ENCODE measurements around the gene C3orf22. TPM values are rescaled to one million over a fixed set of nuclear protein-coding genes. Genes with fewer than 3 reads are reported as not detected.
A peak's percentile ranks its signal among the peaks of the same experiment; 100 is the strongest.

Gene C3orf22
- total and polyA plus RNA-seq, 2 donors, result 0.05 TPM; not detected in 1

- H3K27me3 ChIP-seq (ENCODE audit: control insufficient read depth in 2 of 2, insufficient read depth in 1 of 2, low read length in 1 of 2), result no peaks in the 10 kb centered on the region
- WGBS, result 95% methylated on average over 5 of the region's 5 CpGs
- H3K36me3 ChIP-seq (ENCODE audit: control insufficient read depth in 2 of 2, insufficient read depth in 2 of 2, low read length in 1 of 2), result no peaks in the 10 kb centered on the region
- no peaks in the 10 kb centered on the region for H3K9me3 ChIP-seq (ENCODE audit: control insufficient read depth in 2 of 2, insufficient read depth in 1 of 2, low read length in 1 of 2)
- H3K4me1 ChIP-seq (ENCODE audit: control insufficient read depth in 2 of 2, insufficient read depth in 2 of 2, low read length in 2 of 2), result peaks cover 6 to 30% of the 10 kb centered on the region in 2 donors
- H3K4me3 ChIP-seq (ENCODE audit: low read length in 2 of 2), result no peak overlapping the region
- H3K27ac ChIP-seq (ENCODE audit: low read depth in 1 of 2, low read length in 1 of 2), result no peak overlapping the region
- no peak for DNase-seq (ENCODE audit: low read depth in 6 of 9, low spot score in 9 of 9)
These were observed 22.0 kb upstream of the C3orf22 start for GRCh38 chr3:126580746-126581145.

- H3K4me1 ChIP-seq (ENCODE audit: control insufficient read depth in 2 of 2, insufficient read depth in 2 of 2, low read length in 2 of 2), result peaks cover 6 to 30% of the 10 kb centered on the region in 2 donors
- 90% methylated on average over 7 of the region's 7 CpGs for WGBS
These were observed 20.0 kb upstream of the C3orf22 start for GRCh38 chr3:126578702-126579101.

GRCh38 chr3:126577261-126577660, 18.5 kb upstream of the C3orf22 start:
- peaks cover 5 to 26% of the 10 kb centered on the region in 2 donors for H3K4me1 ChIP-seq (ENCODE audit: control insufficient read depth in 2 of 2, insufficient read depth in 2 of 2, low read length in 2 of 2)
- no peaks in the 10 kb centered on the region for H3K36me3 ChIP-seq (ENCODE audit: control insufficient read depth in 2 of 2, insufficient read depth in 2 of 2, low read length in 1 of 2)
- H3K4me3 ChIP-seq (ENCODE audit: low read length in 2 of 2), result no peak overlapping the region
- H3K27ac ChIP-seq (ENCODE audit: low read depth in 1 of 2, low read length in 1 of 2), result no peak overlapping the region
- no peaks in the 10 kb centered on the region for H3K27me3 ChIP-seq (ENCODE audit: control insufficient read depth in 2 of 2, insufficient read depth in 1 of 2, low read length in 1 of 2)
- peak in 2 of 9 donors; percentile 18 to 24 for DNase-seq (ENCODE audit: low read depth in 6 of 9, low spot score in 9 of 9)
- peaks cover 0 to 3% of the 10 kb centered on the region in 2 donors for H3K9me3 ChIP-seq (ENCODE audit: control insufficient read depth in 2 of 2, insufficient read depth in 1 of 2, low read length in 1 of 2)
- 94% methylated on average over 2 of the region's 2 CpGs for WGBS

More at GRCh38 chr3:126578702-126579101, 20.0 kb upstream of the C3orf22 start:
- H3K36me3 ChIP-seq (ENCODE audit: control insufficient read depth in 2 of 2, insufficient read depth in 2 of 2, low read length in 1 of 2), result no peaks in the 10 kb centered on the region
- H3K9me3 ChIP-seq (ENCODE audit: control insufficient read depth in 2 of 2, insufficient read depth in 1 of 2, low read length in 1 of 2), result no peaks in the 10 kb centered on the region
- no peaks in the 10 kb centered on the region for H3K27me3 ChIP-seq (ENCODE audit: control insufficient read depth in 2 of 2, insufficient read depth in 1 of 2, low read length in 1 of 2)
- H3K27ac ChIP-seq (ENCODE audit: low read depth in 1 of 2, low read length in 1 of 2), result no peak overlapping the region
- H3K4me3 ChIP-seq (ENCODE audit: low read length in 2 of 2), result no peak overlapping the region
- DNase-seq (ENCODE audit: low read depth in 6 of 9, low spot score in 9 of 9), result no peak

GRCh38 chr3:126573492-126574117, 14.9 kb upstream of the C3orf22 start:
- 95% methylated on average over 15 of the region's 15 CpGs for WGBS
- no peak for DNase-seq (ENCODE audit: low read depth in 6 of 9, low spot score in 9 of 9)

GRCh38 chr3:126571078-126571477, 12.3 kb upstream of the C3orf22 start:
- no peak for DNase-seq (ENCODE audit: low read depth in 6 of 9, low spot score in 9 of 9)
- Histone ChIP-seq H3K27me3 (ENCODE audit: control insufficient read depth in 2 of 2, insufficient read depth in 1 of 2, low read length in 1 of 2) (no peaks in the 10 kb centered on the region), H3K4me1 (ENCODE audit: control insufficient read depth in 2 of 2, insufficient read depth in 2 of 2, low read length in 2 of 2) (no peaks in the 10 kb centered on the region), H3K36me3 (ENCODE audit: control insufficient read depth in 2 of 2, insufficient read depth in 2 of 2, low read length in 1 of 2) (no peaks in the 10 kb centered on the region), H3K4me3 (ENCODE audit: low read length in 2 of 2) (no peak overlapping the region), H3K9me3 (ENCODE audit: control insufficient read depth in 2 of 2, insufficient read depth in 1 of 2, low read length in 1 of 2) (peaks cover 0 to 3% of the 10 kb centered on the region in 2 donors), H3K27ac (ENCODE audit: low read depth in 1 of 2, low read length in 1 of 2) (no peak overlapping the region)
- 97% methylated on average over 7 of the region's 7 CpGs for WGBS

More at GRCh38 chr3:126573492-126574117, 14.9 kb upstream of the C3orf22 start:
- no peaks in the 10 kb centered on the region for H3K27me3 ChIP-seq (ENCODE audit: control insufficient read depth in 2 of 2, insufficient read depth in 1 of 2, low read length in 1 of 2)
- no peak overlapping the region for H3K27ac ChIP-seq (ENCODE audit: low read depth in 1 of 2, low read length in 1 of 2)
- peaks cover 0 to 3% of the 10 kb centered on the region in 2 donors for H3K9me3 ChIP-seq (ENCODE audit: control insufficient read depth in 2 of 2, insufficient read depth in 1 of 2, low read length in 1 of 2)
- no peak overlapping the region for H3K4me3 ChIP-seq (ENCODE audit: low read length in 2 of 2)
- H3K36me3 ChIP-seq (ENCODE audit: control insufficient read depth in 2 of 2, insufficient read depth in 2 of 2, low read length in 1 of 2), result no peaks in the 10 kb centered on the region
- H3K4me1 ChIP-seq (ENCODE audit: control insufficient read depth in 2 of 2, insufficient read depth in 2 of 2, low read length in 2 of 2), result peaks cover 3 to 8% of the 10 kb centered on the region in 2 donors

- peaks cover 0 to 3% of the 10 kb centered on the region in 2 donors for H3K9me3 ChIP-seq (ENCODE audit: control insufficient read depth in 2 of 2, insufficient read depth in 1 of 2, low read length in 1 of 2)
- H3K4me1 ChIP-seq (ENCODE audit: control insufficient read depth in 2 of 2, insufficient read depth in 2 of 2, low read length in 2 of 2), result no peaks in the 10 kb centered on the region
- no peaks in the 10 kb centered on the region for H3K27me3 ChIP-seq (ENCODE audit: control insufficient read depth in 2 of 2, insufficient read depth in 1 of 2, low read length in 1 of 2)
- WGBS, result 90% methylated on average over 6 of the region's 6 CpGs
- H3K36me3 ChIP-seq (ENCODE audit: control insufficient read depth in 2 of 2, insufficient read depth in 2 of 2, low read length in 1 of 2), result no peaks in the 10 kb centered on the region
- no peak overlapping the region for H3K27ac ChIP-seq (ENCODE audit: low read depth in 1 of 2, low read length in 1 of 2)
- no peak overlapping the region for H3K4me3 ChIP-seq (ENCODE audit: low read length in 2 of 2)
- DNase-seq (ENCODE audit: low read depth in 6 of 9, low spot score in 9 of 9), result no peak
These were observed 11.4 kb upstream of the C3orf22 start for GRCh38 chr3:126570103-126570541.

GRCh38 chr3:126569390-126569975, 10.8 kb upstream of the C3orf22 start:
- Histone ChIP-seq H3K27ac (ENCODE audit: low read depth in 1 of 2, low read length in 1 of 2) (no peak overlapping the region), H3K4me3 (ENCODE audit: low read length in 2 of 2) (no peak overlapping the region), H3K9me3 (ENCODE audit: control insufficient read depth in 2 of 2, insufficient read depth in 1 of 2, low read length in 1 of 2) (peaks cover 0 to 3% of the 10 kb centered on the region in 2 donors), H3K36me3 (ENCODE audit: control insufficient read depth in 2 of 2, insufficient read depth in 2 of 2, low read length in 1 of 2) (no peaks in the 10 kb centered on the region), H3K27me3 (ENCODE audit: control insufficient read depth in 2 of 2, insufficient read depth in 1 of 2, low read length in 1 of 2) (no peaks in the 10 kb centered on the region), H3K4me1 (ENCODE audit: control insufficient read depth in 2 of 2, insufficient read depth in 2 of 2, low read length in 2 of 2) (no peaks in the 10 kb centered on the region)
- no peak for DNase-seq (ENCODE audit: low read depth in 6 of 9, low spot score in 9 of 9)
- WGBS, result 97% methylated on average over 9 of the region's 9 CpGs

- H3K27ac ChIP-seq (ENCODE audit: low read depth in 1 of 2, low read length in 1 of 2), result no peak overlapping the region
- no peaks in the 10 kb centered on the region for H3K36me3 ChIP-seq (ENCODE audit: control insufficient read depth in 2 of 2, insufficient read depth in 2 of 2, low read length in 1 of 2)
- H3K4me3 ChIP-seq (ENCODE audit: low read length in 2 of 2), result no peak overlapping the region
- H3K4me1 ChIP-seq (ENCODE audit: control insufficient read depth in 2 of 2, insufficient read depth in 2 of 2, low read length in 2 of 2), result no peaks in the 10 kb centered on the region
- 89% methylated on average over 3 of the region's 3 CpGs for WGBS
- no peak for DNase-seq (ENCODE audit: low read depth in 6 of 9, low spot score in 9 of 9)
- peaks cover 0 to 3% of the 10 kb centered on the region in 2 donors for H3K9me3 ChIP-seq (ENCODE audit: control insufficient read depth in 2 of 2, insufficient read depth in 1 of 2, low read length in 1 of 2)
- H3K27me3 ChIP-seq (ENCODE audit: control insufficient read depth in 2 of 2, insufficient read depth in 1 of 2, low read length in 1 of 2), result no peaks in the 10 kb centered on the region
These were observed 10.1 kb upstream of the C3orf22 start for GRCh38 chr3:126568776-126569342.

GRCh38 chr3:126567696-126568438, 9.1 kb upstream of the C3orf22 start:
- H3K4me3 ChIP-seq (ENCODE audit: low read length in 2 of 2), result no peak overlapping the region
- WGBS, result 91% methylated on average over 10 of the region's 10 CpGs
- no peak overlapping the region for H3K27ac ChIP-seq (ENCODE audit: low read depth in 1 of 2, low read length in 1 of 2)
- H3K9me3 ChIP-seq (ENCODE audit: control insufficient read depth in 2 of 2, insufficient read depth in 1 of 2, low read length in 1 of 2), result no peaks in the 10 kb centered on the region
- no peak for DNase-seq (ENCODE audit: low read depth in 6 of 9, low spot score in 9 of 9)
- H3K27me3 ChIP-seq (ENCODE audit: control insufficient read depth in 2 of 2, insufficient read depth in 1 of 2, low read length in 1 of 2), result no peaks in the 10 kb centered on the region
- H3K36me3 ChIP-seq (ENCODE audit: control insufficient read depth in 2 of 2, insufficient read depth in 2 of 2, low read length in 1 of 2), result no peaks in the 10 kb centered on the region
- H3K4me1 ChIP-seq (ENCODE audit: control insufficient read depth in 2 of 2, insufficient read depth in 2 of 2, low read length in 2 of 2), result no peaks in the 10 kb centered on the region

All from thymus (tissue), 11 donors.